Measurements from ENCODE around the gene PMPCB. TPM values are rescaled to one million over a fixed set of nuclear protein-coding genes. Genes with fewer than 3 reads are reported as not detected.

The PMPCB gene
- total RNA-seq, 2 experiments from 2014 or later = 58.1 to 69.0 TPM

DNA sequence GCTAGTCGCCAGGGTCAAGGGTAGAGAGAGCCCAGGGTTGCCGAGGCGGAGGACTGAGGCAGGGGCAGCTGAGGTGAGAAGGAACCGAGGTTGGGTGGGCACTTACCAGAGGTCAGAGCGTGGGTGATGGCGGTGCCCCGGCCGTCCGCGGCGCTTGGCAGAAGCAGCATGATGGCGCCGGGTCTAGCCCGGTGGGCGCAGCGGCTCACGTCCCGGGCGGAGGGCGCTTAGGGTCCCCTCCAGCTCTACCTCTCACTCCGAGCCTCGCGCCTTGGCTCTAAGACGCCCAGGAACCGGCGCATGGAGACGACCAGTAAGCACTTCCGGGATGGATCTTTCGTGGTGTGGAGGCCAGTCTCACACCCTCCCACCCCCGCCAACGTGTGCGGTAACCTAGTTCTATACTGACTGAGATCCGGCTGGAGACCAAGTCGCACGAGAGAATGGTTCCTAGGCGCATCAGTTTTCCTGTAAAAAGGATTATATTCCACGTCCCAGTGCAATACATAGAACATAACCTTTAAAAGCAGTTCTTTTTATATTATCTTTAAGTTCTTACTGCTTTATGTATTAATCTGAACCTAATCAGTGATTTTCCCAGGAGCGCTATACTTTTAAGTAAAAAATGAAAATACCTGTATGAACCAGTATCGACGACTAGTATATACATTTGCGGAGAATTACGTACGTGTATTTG, 47.4 kb downstream of the PMPCB start, which contains the start of gene DNAJC2:
DNAJC2 (minus strand) TSS at position 315 of the 697 bp plus-strand sequence; CDS start at position 170, 145 bp downstream.
- no peaks in the 10 kb centered on the region for H3K9me3 Mint-ChIP-seq (ENCODE audit: low read depth)
- peak within 1 kb of the TSS; percentile 90 for H3K4me3 Mint-ChIP-seq
- peak; percentile 90 for ATAC-seq
- CTCF ChIA-PET = no interaction called here
- H3K27ac Mint-ChIP-seq = peak within 1 kb of the TSS; percentile 99
- DNase-seq = peak; percentile 92
- peaks cover 31% of the 10 kb centered on the region for H3K36me3 Mint-ChIP-seq
- H3K4me1 Mint-ChIP-seq = peaks cover 58% of the 10 kb centered on the region
- no peaks in the 10 kb centered on the region for H3K27me3 Mint-ChIP-seq

GRCh38 chr7:103346396-103346795, 49.2 kb downstream of the PMPCB start:
- Mint-ChIP-seq H3K36me3 (peaks cover 24% of the 10 kb centered on the region), H3K9me3 (ENCODE audit: low read depth) (no peaks in the 10 kb centered on the region), H3K4me3 (peak overlapping the region; percentile 99), H3K4me1 (peaks cover 60% of the 10 kb centered on the region), H3K27me3 (no peaks in the 10 kb centered on the region), H3K27ac (peak overlapping the region; percentile 99)
- no peak for DNase-seq
- ATAC-seq = no peak
- CTCF ChIA-PET = no interaction called here

DNA sequence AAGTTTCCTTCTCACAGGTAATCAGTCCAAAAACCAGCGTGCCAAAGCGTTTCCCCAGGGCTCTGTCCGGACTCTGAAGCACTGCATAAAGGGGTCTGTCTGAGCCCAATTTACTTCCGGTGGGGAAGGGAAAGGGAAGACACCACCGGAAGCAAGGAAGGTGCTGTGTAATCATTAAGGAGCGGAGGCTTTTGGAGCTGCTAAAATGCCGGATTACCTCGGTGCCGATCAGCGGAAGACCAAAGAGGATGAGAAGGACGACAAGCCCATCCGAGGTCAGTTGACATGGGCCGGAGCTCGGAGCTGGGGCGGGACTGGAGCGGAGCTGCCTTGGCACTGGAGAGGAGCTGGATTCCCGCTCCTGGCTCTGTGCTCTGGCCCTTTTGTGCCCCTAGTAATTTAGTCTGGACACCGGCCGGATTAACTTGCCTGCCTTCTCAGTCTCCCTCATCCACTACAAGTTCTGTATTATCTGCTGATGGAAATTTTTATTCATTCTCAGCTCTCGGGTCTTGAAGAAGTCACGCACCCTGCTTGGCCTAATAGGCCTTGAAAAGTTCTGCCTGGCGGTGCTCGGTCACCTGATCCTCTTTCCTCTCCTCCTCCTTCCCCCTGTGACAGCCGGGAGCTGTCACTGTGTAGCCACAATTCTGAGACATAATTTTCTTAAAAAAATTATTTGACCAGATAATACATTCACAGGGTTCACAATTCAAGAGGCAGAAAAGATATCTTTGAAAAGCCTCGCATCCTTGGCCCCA, 50.5 kb downstream of the PMPCB start, which contains the start of gene PSMC2:
PSMC2 (plus strand) TSS at position 137 of the 761 bp plus-strand sequence; CDS start at position 206, 69 bp downstream.
- peaks cover 27% of the 10 kb centered on the region for H3K36me3 Mint-ChIP-seq
- peaks cover 62% of the 10 kb centered on the region for H3K4me1 Mint-ChIP-seq
- DNase-seq (peak; percentile 91), ATAC-seq (peak; percentile 75)
- H3K27ac Mint-ChIP-seq = peak within 1 kb of the TSS; percentile 99
- H3K27me3 Mint-ChIP-seq = no peaks in the 10 kb centered on the region
- H3K9me3 Mint-ChIP-seq (ENCODE audit: low read depth) = no peaks in the 10 kb centered on the region
- peak within 1 kb of the TSS; percentile 99 for H3K4me3 Mint-ChIP-seq
- CTCF ChIA-PET = interaction anchor here (0.9 to 1.7 kb wide), 4 partner anchors 10 to 1571 kb away, joined by 3 to 4 read pairs (median 3); partner anchors contain the start of gene PMPCB

DNA sequence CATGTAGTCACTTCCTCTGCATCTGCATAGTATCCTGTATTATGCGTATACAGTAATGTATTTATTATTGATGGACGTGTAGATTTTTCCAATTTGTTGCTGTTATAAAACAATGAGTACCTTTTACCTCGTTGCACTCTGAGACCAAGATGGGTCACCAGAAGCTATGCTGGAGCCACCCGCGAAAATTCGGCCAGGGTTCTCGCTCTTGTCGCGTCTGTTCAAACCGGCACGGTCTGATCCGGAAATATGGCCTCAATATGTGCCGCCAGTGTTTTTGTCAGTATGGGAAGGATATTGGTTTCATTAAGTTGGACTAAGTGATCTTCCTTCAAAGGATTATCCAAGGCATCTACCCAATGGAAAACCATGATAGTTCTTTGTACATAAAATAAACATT, 51.2 kb downstream of the PMPCB start:
- no peaks in the 10 kb centered on the region for H3K9me3 Mint-ChIP-seq (ENCODE audit: low read depth)
- DNase-seq (peak; percentile 52), ATAC-seq (no peak)
- H3K4me3 Mint-ChIP-seq = peak overlapping the region; percentile 99
- CTCF ChIA-PET = interaction anchor here (0.9 to 1.7 kb wide), 3 partner anchors 10 to 1570 kb away, joined by 3 read pairs; no protein-coding TSS in a partner anchor
- peaks cover 31% of the 10 kb centered on the region for H3K36me3 Mint-ChIP-seq
- peak overlapping the region; percentile 86 for H3K27ac Mint-ChIP-seq
- H3K4me1 Mint-ChIP-seq = peaks cover 62% of the 10 kb centered on the region
- no peaks in the 10 kb centered on the region for H3K27me3 Mint-ChIP-seq

DNA sequence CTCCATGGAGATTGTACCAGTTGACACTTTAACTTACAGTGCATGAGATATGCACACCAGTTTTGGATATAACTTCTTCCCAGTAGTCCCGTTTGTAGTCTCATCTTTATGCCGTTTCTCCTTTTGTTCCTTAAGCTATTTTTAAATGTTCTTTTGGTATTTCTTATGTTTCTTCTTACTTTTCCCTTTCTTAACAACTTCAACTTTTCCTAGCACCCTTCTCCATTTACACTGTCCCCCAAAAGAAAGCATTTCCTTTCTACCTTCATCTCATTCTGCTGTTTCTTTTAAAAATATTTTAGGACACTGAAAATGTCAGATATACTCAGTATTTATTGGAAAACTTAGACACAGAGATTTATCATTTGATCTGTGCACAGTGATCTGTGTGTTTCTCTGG, 51.7 kb downstream of the PMPCB start:
- no peak for DNase-seq
- H3K27ac Mint-ChIP-seq = peak overlapping the region; percentile 86
- ATAC-seq = no peak
- peaks cover 33% of the 10 kb centered on the region for H3K36me3 Mint-ChIP-seq
- CTCF ChIA-PET = interaction anchor here (1.3 to 1.7 kb wide), 2 partner anchors 9 to 12 kb away, joined by 3 read pairs; no protein-coding TSS in a partner anchor
- H3K27me3 Mint-ChIP-seq = no peaks in the 10 kb centered on the region
- H3K4me3 Mint-ChIP-seq = peak overlapping the region; percentile 99
- peaks cover 63% of the 10 kb centered on the region for H3K4me1 Mint-ChIP-seq
- H3K9me3 Mint-ChIP-seq (ENCODE audit: low read depth) = no peaks in the 10 kb centered on the region

- no peak for DNase-seq
- peaks cover 34% of the 10 kb centered on the region for H3K36me3 Mint-ChIP-seq
- peak overlapping the region; percentile 86 for H3K27ac Mint-ChIP-seq
- no peaks in the 10 kb centered on the region for H3K9me3 Mint-ChIP-seq (ENCODE audit: low read depth)
- peaks cover 62% of the 10 kb centered on the region for H3K4me1 Mint-ChIP-seq
- ATAC-seq = no peak
- H3K27me3 Mint-ChIP-seq = no peaks in the 10 kb centered on the region
- CTCF ChIA-PET = interaction anchor here (1.3 kb wide), 1 partner anchor 11 kb away, joined by 3 read pairs; no protein-coding TSS in a partner anchor
- H3K4me3 Mint-ChIP-seq = peak overlapping the region; percentile 99
Measured at GRCh38 chr7:103349805-103350204, 52.6 kb downstream of the PMPCB start.

Other genes starting within 250 kb of the PMPCB start
- under 1 TPM in 1 of 2 experiments, not detected in 1; 0.18 TPM for gene FBXL13, start 222.6 kb upstream of the PMPCB start, total RNA-seq
- gene ARMC10, start 222.3 kb upstream of the PMPCB start, total RNA-seq = 10 to 100 TPM; 26.0 to 28.7 TPM
- 10 to 100 TPM; 11.4 to 12.9 TPM for gene NAPEPLD, start 148.3 kb upstream of the PMPCB start, total RNA-seq
- gene DNAJC2, start 47.3 kb downstream of the PMPCB start, total RNA-seq = 10 to 100 TPM; 29.8 to 36.8 TPM
- gene PSMC2, start 50.2 kb downstream of the PMPCB start, total RNA-seq = 100 to 1,000 TPM; 138 to 195 TPM
- gene SLC26A5, start 148.8 kb downstream of the PMPCB start, total RNA-seq = not detected